GM21528 (cell line): ENCODE results near the gene ZEB2.

ENCODE experiments used
- ATAC-seq: cut with Tn5 transposase; IDR thresholded peaks from one replicate; pipeline ENCODE4 v1.9.1; 2021; ENCODE audit warnings: mild to moderate bottlenecking, moderate library complexity; ENCODE audit not compliant: unreplicated experiment, low FRiP score

ZEB2 gene

GRCh38 chr2:144530596-144530995 lies 10.7 kb upstream of the ZEB2 start:
- ATAC-seq, result no peak

- no peak for ATAC-seq
These were observed 9.9 kb upstream of the ZEB2 start for GRCh38 chr2:144529841-144530240.

- no peak for ATAC-seq
These were observed 8.2 kb upstream of the ZEB2 start for GRCh38 chr2:144528108-144528507.

- no peak for ATAC-seq
These were observed 6.9 kb upstream of the ZEB2 start for GRCh38 chr2:144526831-144527230.

- no peak for ATAC-seq
These were observed 4.4 kb upstream of the ZEB2 start for GRCh38 chr2:144524118-144525009.

GRCh38 chr2:144523596-144524117 lies 3.7 kb upstream of the ZEB2 start:
- no peak for ATAC-seq

GRCh38 chr2:144522897-144523595 lies 3.1 kb upstream of the ZEB2 start:
- ATAC-seq, result no peak

GRCh38 chr2:144522176-144522896 lies 2.4 kb upstream of the ZEB2 start:
- ATAC-seq, result no peak

- ATAC-seq, result no peak
These were observed 1.8 kb upstream of the ZEB2 start for GRCh38 chr2:144521686-144522085.

- ATAC-seq, result no peak
These were observed 1.0 kb upstream of the ZEB2 start for GRCh38 chr2:144520756-144521487.

- ATAC-seq, result no peak
These were observed 354 bp downstream of the ZEB2 start for GRCh38 chr2:144519597-144519933.

- peak; percentile 65 for ATAC-seq
These were observed 947 bp downstream of the ZEB2 start for GRCh38 chr2:144518748-144519596.

GRCh38 chr2:144517866-144518747 lies 1.8 kb downstream of the ZEB2 start:
- ATAC-seq, result no peak

GRCh38 chr2:144516981-144517865 lies 2.7 kb downstream of the ZEB2 start:
- peak; percentile 62 for ATAC-seq

GRCh38 chr2:144516411-144516980 lies 3.4 kb downstream of the ZEB2 start:
- ATAC-seq, result peak; percentile 14

- no peak for ATAC-seq
These were observed 4.1 kb downstream of the ZEB2 start for GRCh38 chr2:144515696-144516410.
